PC-9 (cell line): ENCODE measurements around the gene STRIP2.

Source experiments
- CTCF ChIP-seq: fragments of 200-600 bp; sonication (generic); conservative IDR thresholded peaks from 2 replicates; pipeline ENCODE4 v1.6.1; 2017; ENCODE audit warnings: mixed run types, antibody characterized with exemption, mild to moderate bottlenecking, moderate library complexity
- EZH2 ChIP-seq: fragments of 200-600 bp; sonication (generic); IDR thresholded peaks from 2 replicates; pipeline ENCODE4 v1.8.0; 2017; ENCODE audit warnings: antibody characterized with exemption, low read depth

GRCh38 chr7:129530795-129531391 is 96.7 kb downstream of the STRIP2 start:
- TF ChIP-seq EZH2, result no peak
- TF ChIP-seq CTCF, result no peak
